ENCODE measurements around the gene BCR. TPM values are rescaled to one million over a fixed set of nuclear protein-coding genes. Genes with fewer than 3 reads are reported as not detected.

The BCR gene
- total RNA-seq, 4 donors from 2014 or later, result 72.8 to 87.8 (median 79.3) TPM

GRCh38 chr22:23223569-23224317, 43.4 kb downstream of the BCR start:
- no peaks in the 10 kb centered on the region for H3K9me3 ChIP-seq
- no peaks in the 10 kb centered on the region for H3K27me3 ChIP-seq
- H3K27ac ChIP-seq, result peak overlapping the region; percentile 3
- H3K4me1 ChIP-seq, result peaks cover 57% of the 10 kb centered on the region
- H3K36me3 ChIP-seq, result no peaks in the 10 kb centered on the region
- no peak for DNase-seq (ENCODE audit: low spot score in 2 of 2)
- TF ChIP-seq POLR2A (IDR thresholded peaks at IDR 0.05) (no peak), POLR2AphosphoS5 (IDR thresholded peaks at IDR 0.05) (no peak), EP300 (IDR thresholded peaks at IDR 0.05) (no peak), CTCF (IDR thresholded peaks at IDR 0.05) (no peak)
- WGBS, result 77% methylated on average over 12 of the region's 12 CpGs
- no peak overlapping the region for H3K4me3 ChIP-seq

DNA sequence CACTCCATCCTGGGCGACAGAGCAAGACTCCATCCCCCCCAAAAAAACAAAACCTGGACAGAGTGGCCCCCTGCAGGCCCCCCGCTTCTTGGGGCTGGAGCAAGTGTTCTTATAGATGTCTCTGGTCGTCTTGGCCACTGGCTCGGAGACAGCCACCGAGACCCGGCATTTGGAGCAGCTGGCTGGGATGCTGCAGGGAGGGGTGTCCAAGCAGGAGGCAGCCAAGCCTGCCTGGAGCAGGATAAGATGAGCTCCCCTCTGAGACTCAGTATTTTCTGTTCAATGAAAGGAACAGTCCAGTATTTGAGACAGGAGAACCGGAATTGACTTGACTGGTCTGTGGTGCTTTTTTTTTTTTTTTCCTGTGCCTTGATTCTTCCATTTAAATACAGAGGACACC, 44.5 kb downstream of the BCR start:
- no peak overlapping the region for H3K27ac ChIP-seq
- DNase-seq (ENCODE audit: low spot score in 2 of 2), result no peak
- no peak overlapping the region for H3K4me3 ChIP-seq
- TF ChIP-seq CTCF (IDR thresholded peaks at IDR 0.05) (no peak), EP300 (IDR thresholded peaks at IDR 0.05) (no peak), POLR2AphosphoS5 (IDR thresholded peaks at IDR 0.05) (no peak), POLR2A (IDR thresholded peaks at IDR 0.05) (no peak)
- WGBS, result 84% methylated on average over 1 of the region's 7 CpGs
- H3K4me1 ChIP-seq, result peaks cover 46% of the 10 kb centered on the region
- no peaks in the 10 kb centered on the region for H3K36me3 ChIP-seq
- no peaks in the 10 kb centered on the region for H3K9me3 ChIP-seq
- H3K27me3 ChIP-seq, result no peaks in the 10 kb centered on the region

DNA sequence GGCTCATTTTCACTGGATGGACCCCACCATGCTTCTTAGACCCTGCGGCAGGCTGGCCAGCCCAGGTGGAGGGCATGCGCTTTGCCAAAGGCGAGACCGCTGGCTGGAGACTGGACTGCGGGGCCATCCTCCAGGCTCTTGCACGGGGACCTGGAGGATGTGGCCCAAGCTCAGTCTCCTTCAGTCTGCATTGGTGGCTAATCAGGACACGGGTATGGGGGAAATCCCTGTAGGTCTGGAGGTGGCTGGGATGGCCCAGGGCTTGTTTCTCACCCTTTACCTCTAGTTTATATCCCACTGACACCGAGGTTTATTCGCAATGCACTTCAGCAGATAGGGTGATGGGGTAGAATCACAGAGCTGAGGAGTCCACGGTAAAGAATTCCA, 45.0 kb downstream of the BCR start:
- 76% methylated on average over 10 of the region's 10 CpGs for WGBS
- H3K27me3 ChIP-seq, result no peaks in the 10 kb centered on the region
- H3K27ac ChIP-seq, result peak overlapping the region; percentile 67
- H3K36me3 ChIP-seq, result no peaks in the 10 kb centered on the region
- no peaks in the 10 kb centered on the region for H3K9me3 ChIP-seq
- DNase-seq (ENCODE audit: low spot score in 2 of 2), result no peak
- no peak for TF ChIP-seq CTCF (IDR thresholded peaks at IDR 0.05)
- no peak for TF ChIP-seq POLR2AphosphoS5 (IDR thresholded peaks at IDR 0.05)
- no peak for TF ChIP-seq POLR2A (IDR thresholded peaks at IDR 0.05)
- TF ChIP-seq EP300 (IDR thresholded peaks at IDR 0.05), result no peak
- H3K4me3 ChIP-seq, result no peak overlapping the region
- H3K4me1 ChIP-seq, result peaks cover 41% of the 10 kb centered on the region

DNA sequence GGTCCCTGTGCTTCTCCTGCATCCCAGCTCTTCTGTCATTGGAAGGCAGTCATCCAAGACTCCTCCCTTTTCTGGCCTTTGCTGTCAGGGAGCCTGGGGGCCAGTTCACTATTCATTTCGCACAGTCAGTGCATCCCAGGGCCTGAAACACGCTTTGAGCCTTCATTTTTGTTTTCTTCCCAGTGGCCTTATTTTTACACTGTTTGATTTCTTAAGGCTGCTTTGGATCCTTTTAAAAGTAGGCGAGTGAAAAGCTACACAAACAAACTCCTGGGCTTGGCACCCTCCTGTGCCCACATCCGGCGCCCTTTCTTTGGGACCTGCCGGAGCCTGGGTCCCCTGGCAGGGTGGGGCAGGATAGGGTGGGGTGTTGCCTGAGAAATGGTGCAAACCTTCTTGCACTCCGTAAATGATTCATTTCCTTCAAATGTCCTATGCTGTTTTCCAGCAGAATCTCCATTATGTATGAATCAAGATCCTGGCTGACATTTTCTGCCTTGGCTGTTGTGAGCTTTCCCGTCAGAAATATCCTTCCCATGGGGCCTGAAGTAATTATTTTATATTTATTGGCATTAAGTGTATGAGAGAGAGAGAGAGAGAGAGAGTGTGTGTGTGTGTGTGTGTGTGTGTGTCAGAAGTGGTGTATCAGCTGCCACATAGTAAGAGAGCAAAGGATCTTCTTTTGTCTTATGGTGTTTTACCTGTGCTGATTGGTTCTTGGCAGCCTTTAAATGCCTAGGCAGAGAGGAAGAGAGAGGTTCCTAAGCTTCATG, 45.6 kb downstream of the BCR start:
- H3K27ac ChIP-seq, result peak overlapping the region; percentile 67
- TF ChIP-seq POLR2AphosphoS5 (IDR thresholded peaks at IDR 0.05) (peak in 1 of 3 donors; percentile 9), POLR2A (IDR thresholded peaks at IDR 0.05) (no peak), EP300 (IDR thresholded peaks at IDR 0.05) (no peak)
- no peak for DNase-seq (ENCODE audit: low spot score in 2 of 2)
- no peak overlapping the region for H3K4me3 ChIP-seq
- H3K27me3 ChIP-seq, result no peaks in the 10 kb centered on the region
- no peaks in the 10 kb centered on the region for H3K9me3 ChIP-seq
- H3K4me1 ChIP-seq, result peaks cover 35% of the 10 kb centered on the region
- no peaks in the 10 kb centered on the region for H3K36me3 ChIP-seq
- WGBS, result 17% methylated on average over 8 of the region's 8 CpGs

GRCh38 chr22:23226497-23226850, 46.2 kb downstream of the BCR start:
- Histone ChIP-seq H3K36me3 (no peaks in the 10 kb centered on the region), H3K27me3 (no peaks in the 10 kb centered on the region), H3K4me1 (peaks cover 31% of the 10 kb centered on the region), H3K27ac (peak overlapping the region; percentile 67), H3K9me3 (no peaks in the 10 kb centered on the region), H3K4me3 (no peak overlapping the region)
- TF ChIP-seq POLR2A (IDR thresholded peaks at IDR 0.05) (no peak), EP300 (IDR thresholded peaks at IDR 0.05) (no peak), CTCF (IDR thresholded peaks at IDR 0.05) (no peak), POLR2AphosphoS5 (IDR thresholded peaks at IDR 0.05) (no peak)
- no peak for DNase-seq (ENCODE audit: low spot score in 2 of 2)

Measured in suprapubic skin (tissue), 4 donors.